NCI-H2227 (cell line): ENCODE results near the gene GLRA1.
"Not testable (repeated sequence)": the region's sequence is repeated elsewhere in the genome, so short reads cannot be mapped to it uniquely, and the experiment has no call there.

ENCODE experiments used
- DNase-seq: peaks from one replicate; lab custom pipeline; 2025; ENCODE audit not compliant: unreplicated experiment; lab: John Stamatoyannopoulos, UW

GLRA1 gene

GRCh38 chr5:151820271-151820670 lies 104.4 kb downstream of the GLRA1 start:
- DNase-seq, result no peak

- no peak for DNase-seq
Observed at GRCh38 chr5:151819830-151820229, 104.8 kb downstream of the GLRA1 start.

- no peak for DNase-seq
Observed at GRCh38 chr5:151815051-151815450, 109.6 kb downstream of the GLRA1 start.

GRCh38 chr5:151812757-151813309 lies 111.8 kb downstream of the GLRA1 start:
- no peak for DNase-seq

- DNase-seq, result no peak
Observed at GRCh38 chr5:151811593-151812321, 112.9 kb downstream of the GLRA1 start.

GRCh38 chr5:151810897-151811296 lies 113.8 kb downstream of the GLRA1 start:
- no peak for DNase-seq

GRCh38 chr5:151810449-151810848 lies 114.2 kb downstream of the GLRA1 start:
- DNase-seq, result no peak

GRCh38 chr5:151808451-151809169 lies 116.0 kb downstream of the GLRA1 start:
- no peak for DNase-seq

- DNase-seq, result no peak
Observed at GRCh38 chr5:151805414-151806223, 119.0 kb downstream of the GLRA1 start.

- DNase-seq, result no peak
Observed at GRCh38 chr5:151800532-151800931, 124.1 kb downstream of the GLRA1 start.

GRCh38 chr5:151799407-151799806 lies 125.2 kb downstream of the GLRA1 start:
- no peak for DNase-seq

GRCh38 chr5:151798674-151799073 lies 126.0 kb downstream of the GLRA1 start:
- DNase-seq, result no peak

- no peak for DNase-seq
Observed at GRCh38 chr5:151795426-151795825, 129.2 kb downstream of the GLRA1 start.

- DNase-seq, result no peak
Observed at GRCh38 chr5:151793358-151793757, 131.3 kb downstream of the GLRA1 start.

- no peak for DNase-seq
Observed at GRCh38 chr5:151787817-151788216, 136.8 kb downstream of the GLRA1 start.

GRCh38 chr5:151786468-151786867 lies 138.2 kb downstream of the GLRA1 start:
- no peak for DNase-seq

- DNase-seq, result no peak
Observed at GRCh38 chr5:151784141-151784540, 140.5 kb downstream of the GLRA1 start.

GRCh38 chr5:151783664-151784063 lies 141.0 kb downstream of the GLRA1 start:
- DNase-seq, result not testable (repeated sequence)

GRCh38 chr5:151781201-151781600 lies 143.4 kb downstream of the GLRA1 start:
- DNase-seq, result no peak

- no peak for DNase-seq
Observed at GRCh38 chr5:151780348-151780747, 144.3 kb downstream of the GLRA1 start.

GRCh38 chr5:151779531-151780125 lies 145.0 kb downstream of the GLRA1 start:
- DNase-seq, result no peak
